GM12891 (cell line): ENCODE results near the gene HDAC4.

Experiments used
- PAX5 ChIP-seq: IDR thresholded peaks from 2 replicates; pipeline ENCODE4 v1.6.1; 2011; ENCODE audit warnings: low read length, moderate library complexity, mild to moderate bottlenecking; ENCODE audit not compliant: insufficient read depth, severe bottlenecking
- POLR2A ChIP-seq: IDR thresholded peaks from 2 replicates; pipeline ENCODE4 v1.6.1; 2011; ENCODE audit warnings: low read depth, low read length, control low read depth
- POLR2AphosphoS5 ChIP-seq: IDR thresholded peaks from 2 replicates; pipeline ENCODE4 v1.6.1; 2011; ENCODE audit warnings: low read depth, low read length, control low read depth
- POU2F2 ChIP-seq: IDR thresholded peaks from 2 replicates; pipeline ENCODE4 v1.6.1; 2011; ENCODE audit warnings: low read depth, mild to moderate bottlenecking, control low read depth, low read length, moderate library complexity
- SPI1 ChIP-seq: IDR thresholded peaks from 2 replicates; pipeline ENCODE4 v1.6.1; 2011; ENCODE audit warnings: low read depth, low read length, control low read depth
- TAF1 ChIP-seq: IDR thresholded peaks from 2 replicates; pipeline ENCODE4 v1.6.1; 2011; ENCODE audit warnings: low read depth, low read length, control low read depth

DNA sequence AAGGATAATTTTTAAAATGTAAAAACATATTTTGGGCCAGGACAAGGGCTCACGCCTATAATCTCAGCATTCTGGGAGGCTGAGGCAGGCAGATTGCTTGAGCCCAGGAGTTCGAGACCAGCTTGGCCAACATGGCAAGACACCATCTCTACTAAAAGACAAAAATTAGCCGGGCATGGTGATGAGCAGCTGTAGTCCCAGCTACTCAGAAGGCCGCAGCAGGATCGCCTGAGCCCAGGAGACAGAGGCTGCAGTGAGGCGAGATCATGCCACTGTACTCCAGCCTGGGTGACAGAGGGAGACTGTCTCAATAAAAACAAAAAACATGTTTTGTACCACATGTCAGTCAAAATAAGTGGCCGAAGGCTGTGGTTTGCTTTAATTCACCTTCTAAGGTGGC, 122.5 kb downstream of the HDAC4 start:
- TF ChIP-seq POLR2A (no peak), TAF1 (no peak), POLR2AphosphoS5 (no peak), SPI1 (no peak), PAX5 (no peak), POU2F2 (no peak)
